ENCODE measurements around the gene SAP30BP.

Gene SAP30BP

DNA sequence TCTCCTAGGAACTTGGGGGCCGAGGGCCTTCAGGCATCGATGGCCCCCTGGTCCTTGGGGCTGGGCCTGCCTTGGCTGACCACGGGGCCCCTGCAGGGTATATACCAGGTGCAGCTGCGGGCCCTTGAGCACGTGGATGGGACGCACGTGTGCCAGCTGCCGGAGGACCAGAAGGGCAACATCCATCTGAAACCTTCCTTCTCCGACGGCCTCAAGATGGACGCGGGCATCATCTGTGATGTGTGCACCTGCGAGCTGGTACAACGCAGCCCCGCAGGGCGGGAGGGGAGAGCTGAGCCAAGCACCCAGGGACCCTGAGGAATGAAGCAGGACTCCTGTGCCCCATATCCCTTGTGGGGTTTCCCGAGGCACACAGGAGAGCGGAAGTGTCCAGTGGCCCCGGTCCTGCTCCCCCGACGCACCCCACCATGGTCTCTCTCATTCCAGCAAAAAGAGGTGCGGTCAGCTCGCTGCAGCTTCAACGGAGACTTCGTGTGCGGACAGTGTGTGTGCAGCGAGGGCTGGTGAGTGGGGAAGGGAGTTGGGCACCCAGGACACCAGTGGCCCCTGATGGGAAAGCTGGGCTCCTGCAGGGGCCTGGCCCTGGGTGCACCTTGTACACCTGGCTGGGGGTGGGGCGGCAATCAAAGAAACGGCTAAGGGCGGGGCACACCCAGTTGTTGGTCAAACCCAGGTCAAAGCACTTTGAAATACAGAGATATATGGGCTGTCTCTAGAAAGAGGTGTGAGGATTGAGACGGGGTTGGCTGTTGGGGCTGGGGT is 64.8 kb downstream of the SAP30BP start:
- no peaks in the 10 kb centered on the region for H3K79me2 ChIP-seq (ENCODE audit: insufficient read depth, low read length)
- no peaks in the 10 kb centered on the region for H4K20me1 ChIP-seq (ENCODE audit: low read depth, low read length)
- no peaks in the 10 kb centered on the region for H3K9me2 ChIP-seq (replicated peaks; ENCODE audit: insufficient read depth, low read length)
- H3K27ac ChIP-seq (ENCODE audit: low read depth, low read length) = no peak overlapping the region
- no peaks in the 10 kb centered on the region for H3K9me3 ChIP-seq (ENCODE audit: insufficient read depth, low read length)
- H2AFZ ChIP-seq (ENCODE audit: low read depth, low read length, severe bottlenecking) = no peak overlapping the region
- TF ChIP-seq, protein P1, sequence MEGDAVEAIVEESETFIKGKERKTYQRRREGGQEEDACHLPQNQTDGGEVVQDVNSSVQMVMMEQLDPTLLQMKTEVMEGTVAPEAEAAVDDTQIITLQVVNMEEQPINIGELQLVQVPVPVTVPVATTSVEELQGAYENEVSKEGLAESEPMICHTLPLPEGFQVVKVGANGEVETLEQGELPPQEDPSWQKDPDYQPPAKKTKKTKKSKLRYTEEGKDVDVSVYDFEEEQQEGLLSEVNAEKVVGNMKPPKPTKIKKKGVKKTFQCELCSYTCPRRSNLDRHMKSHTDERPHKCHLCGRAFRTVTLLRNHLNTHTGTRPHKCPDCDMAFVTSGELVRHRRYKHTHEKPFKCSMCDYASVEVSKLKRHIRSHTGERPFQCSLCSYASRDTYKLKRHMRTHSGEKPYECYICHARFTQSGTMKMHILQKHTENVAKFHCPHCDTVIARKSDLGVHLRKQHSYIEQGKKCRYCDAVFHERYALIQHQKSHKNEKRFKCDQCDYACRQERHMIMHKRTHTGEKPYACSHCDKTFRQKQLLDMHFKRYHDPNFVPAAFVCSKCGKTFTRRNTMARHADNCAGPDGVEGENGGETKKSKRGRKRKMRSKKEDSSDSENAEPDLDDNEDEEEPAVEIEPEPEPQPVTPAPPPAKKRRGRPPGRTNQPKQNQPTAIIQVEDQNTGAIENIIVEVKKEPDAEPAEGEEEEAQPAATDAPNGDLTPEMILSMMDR (IDR thresholded peaks at IDR 0.05; ENCODE audit: insufficient read depth, low read length, poor library complexity, severe bottlenecking) = no peak
- no peak for TF ChIP-seq EZH2phosphoT487 (conservative IDR thresholded peaks at IDR 0.05; ENCODE audit: low read length)
- H3K36me3 ChIP-seq (ENCODE audit: low read length) = no peaks in the 10 kb centered on the region
- H3K9ac ChIP-seq (ENCODE audit: low read length) = no peak overlapping the region
- no peaks in the 10 kb centered on the region for H3F3A ChIP-seq (ENCODE audit: insufficient read depth)
- H3K4me3 ChIP-seq (ENCODE audit: insufficient read depth, low read length, poor library complexity, severe bottlenecking) = no peak overlapping the region
- H3K27me3 ChIP-seq (ENCODE audit: low read length) = no peaks in the 10 kb centered on the region
- H3K4me2 ChIP-seq (ENCODE audit: low read depth, low read length, poor library complexity, severe bottlenecking) = no peak overlapping the region

DNA sequence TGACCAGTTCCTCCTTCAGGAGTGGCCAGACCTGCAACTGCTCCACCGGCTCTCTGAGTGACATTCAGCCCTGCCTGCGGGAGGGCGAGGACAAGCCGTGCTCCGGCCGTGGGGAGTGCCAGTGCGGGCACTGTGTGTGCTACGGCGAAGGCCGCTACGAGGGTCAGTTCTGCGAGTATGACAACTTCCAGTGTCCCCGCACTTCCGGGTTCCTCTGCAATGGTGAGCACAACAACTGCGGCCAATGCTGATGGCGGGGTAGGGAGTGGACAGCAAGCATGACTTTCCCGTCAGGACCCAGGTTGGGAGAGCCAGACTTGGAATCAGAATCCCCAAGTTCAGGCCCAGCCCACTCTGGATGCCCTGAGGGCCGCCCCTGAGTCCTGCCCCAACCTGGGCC is 66.3 kb downstream of the SAP30BP start:
- Histone ChIP-seq H3K9me2 (replicated peaks; ENCODE audit: insufficient read depth, low read length) (no peaks in the 10 kb centered on the region), H3K9me3 (ENCODE audit: insufficient read depth, low read length) (no peaks in the 10 kb centered on the region), H3K36me3 (ENCODE audit: low read length) (no peaks in the 10 kb centered on the region), H3K27me3 (ENCODE audit: low read length) (no peaks in the 10 kb centered on the region), H3K79me2 (ENCODE audit: insufficient read depth, low read length) (no peaks in the 10 kb centered on the region), H4K20me1 (ENCODE audit: low read depth, low read length) (no peaks in the 10 kb centered on the region), H3K4me3 (ENCODE audit: insufficient read depth, low read length, poor library complexity, severe bottlenecking) (no peak overlapping the region), H2AFZ (ENCODE audit: low read depth, low read length, severe bottlenecking) (no peak overlapping the region), H3K9ac (ENCODE audit: low read length) (no peak overlapping the region), H3K27ac (ENCODE audit: low read depth, low read length) (no peak overlapping the region), H3K4me2 (ENCODE audit: low read depth, low read length, poor library complexity, severe bottlenecking) (no peak overlapping the region), H3F3A (ENCODE audit: insufficient read depth) (no peaks in the 10 kb centered on the region)
- TF ChIP-seq EZH2phosphoT487 (conservative IDR thresholded peaks at IDR 0.05; ENCODE audit: low read length) = no peak
- TF ChIP-seq, protein P1 (IDR thresholded peaks at IDR 0.05; ENCODE audit: insufficient read depth, low read length, poor library complexity, severe bottlenecking) = no peak

DNA sequence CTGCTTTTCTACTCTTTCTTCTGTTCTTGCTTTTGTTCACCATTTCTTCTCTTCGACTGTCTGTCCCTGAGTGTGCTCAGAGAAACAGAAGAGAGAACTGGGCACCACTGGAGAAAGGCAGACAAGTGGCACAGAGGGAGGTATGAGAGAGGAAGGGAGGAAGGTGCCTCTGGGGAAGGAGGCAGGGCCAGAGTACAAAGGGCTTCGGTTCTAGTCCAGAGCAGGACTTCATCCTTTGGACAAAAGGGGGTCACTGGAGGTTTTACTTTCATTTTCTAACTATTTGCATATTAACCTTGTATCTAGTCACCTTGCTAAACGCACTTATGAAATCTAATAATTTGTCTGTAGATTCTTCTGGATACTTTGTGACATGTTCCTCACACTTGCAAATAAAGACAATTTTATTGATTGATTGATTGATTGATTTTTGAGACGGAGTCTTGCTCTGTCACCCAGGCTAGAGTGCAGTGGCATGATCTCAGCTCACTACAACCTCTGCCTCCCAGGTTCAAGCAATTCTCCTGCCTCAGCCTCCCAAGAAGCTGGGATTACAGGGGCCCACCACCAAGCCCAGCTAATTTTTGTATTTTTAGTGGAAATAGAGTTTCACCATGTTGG is 67.6 kb downstream of the SAP30BP start:
- Histone ChIP-seq H3K36me3 (ENCODE audit: low read length) (no peaks in the 10 kb centered on the region), H2AFZ (ENCODE audit: low read depth, low read length, severe bottlenecking) (no peak overlapping the region), H3F3A (ENCODE audit: insufficient read depth) (no peaks in the 10 kb centered on the region), H3K9ac (ENCODE audit: low read length) (no peak overlapping the region), H3K9me3 (ENCODE audit: insufficient read depth, low read length) (no peaks in the 10 kb centered on the region), H4K20me1 (ENCODE audit: low read depth, low read length) (no peaks in the 10 kb centered on the region), H3K9me2 (replicated peaks; ENCODE audit: insufficient read depth, low read length) (no peaks in the 10 kb centered on the region), H3K27ac (ENCODE audit: low read depth, low read length) (no peak overlapping the region), H3K27me3 (ENCODE audit: low read length) (no peaks in the 10 kb centered on the region), H3K4me2 (ENCODE audit: low read depth, low read length, poor library complexity, severe bottlenecking) (peak overlapping the region; percentile 38), H3K4me3 (ENCODE audit: insufficient read depth, low read length, poor library complexity, severe bottlenecking) (no peak overlapping the region), H3K79me2 (ENCODE audit: insufficient read depth, low read length) (no peaks in the 10 kb centered on the region)
- TF ChIP-seq EZH2phosphoT487 (conservative IDR thresholded peaks at IDR 0.05; ENCODE audit: low read length) = no peak
- TF ChIP-seq, protein P1 (IDR thresholded peaks at IDR 0.05; ENCODE audit: insufficient read depth, low read length, poor library complexity, severe bottlenecking) = no peak

Measured in SU-DHL-6 (cell line).